NCI-H526 (cell line): ENCODE data around the gene CSPG4.
"Not testable (repeated sequence)": the region's sequence is repeated elsewhere in the genome, so short reads cannot be mapped to it uniquely, and the experiment has no call there.

ENCODE experiments used
- DNase-seq, 2 experiments: peaks; one replicate each; lab custom pipeline; 2025; lab: John Stamatoyannopoulos, UW

CSPG4 gene

GRCh38 chr15:75725719-75726607, 13.3 kb upstream of the CSPG4 start:
- DNase-seq: no peak

GRCh38 chr15:75725006-75725718, 12.5 kb upstream of the CSPG4 start:
- no peak for DNase-seq

- DNase-seq: peak in 1 of 2 experiments; percentile 45
Measured at GRCh38 chr15:75723847-75724660, 11.4 kb upstream of the CSPG4 start.

GRCh38 chr15:75723171-75723846, 10.7 kb upstream of the CSPG4 start:
- no peak for DNase-seq

GRCh38 chr15:75721923-75722870, 9.5 kb upstream of the CSPG4 start:
- no peak for DNase-seq

- no peak for DNase-seq
Measured at GRCh38 chr15:75721480-75721922, 8.9 kb upstream of the CSPG4 start.

- peak; percentile 26 to 64 for DNase-seq
Measured at GRCh38 chr15:75720787-75721479, 8.3 kb upstream of the CSPG4 start.

- DNase-seq: no peak
Measured at GRCh38 chr15:75720297-75720696, 7.6 kb upstream of the CSPG4 start.

- DNase-seq: no peak
Measured at GRCh38 chr15:75718328-75718727, 5.7 kb upstream of the CSPG4 start.

GRCh38 chr15:75717001-75717400, 4.4 kb upstream of the CSPG4 start:
- DNase-seq: not testable (repeated sequence)

GRCh38 chr15:75716249-75716950, 3.8 kb upstream of the CSPG4 start:
- DNase-seq: not testable (repeated sequence)

- not testable (repeated sequence) for DNase-seq
Measured at GRCh38 chr15:75715312-75715832, 2.7 kb upstream of the CSPG4 start.

GRCh38 chr15:75714195-75714594, 1.5 kb upstream of the CSPG4 start:
- no peak for DNase-seq

- peak in 1 of 2 experiments; percentile 46 for DNase-seq
Measured at GRCh38 chr15:75713338-75713895, 769 bp upstream of the CSPG4 start.

GRCh38 chr15:75711495-75711894, 1.2 kb downstream of the CSPG4 start:
- not testable (repeated sequence) for DNase-seq

- DNase-seq: not testable (repeated sequence)
Measured at GRCh38 chr15:75710874-75711273, 1.8 kb downstream of the CSPG4 start.

GRCh38 chr15:75709458-75709857, 3.2 kb downstream of the CSPG4 start:
- not testable (repeated sequence) for DNase-seq

- DNase-seq: no peak
Measured at GRCh38 chr15:75706682-75706954, 6.0 kb downstream of the CSPG4 start.
